ENCODE data around the gene NDFIP1.
"Not testable (repeated sequence)": the region's sequence is repeated elsewhere in the genome, so short reads cannot be mapped to it uniquely, and the experiment has no call there.

NDFIP1 gene

GRCh38 chr5:142183561-142183960 lies 75.0 kb downstream of the NDFIP1 start:
- Histone ChIP-seq H3K27ac (ENCODE audit: low read depth in 2 of 2, low read length in 2 of 2) (no peak overlapping the region), H3K27me3 (ENCODE audit: control insufficient read depth in 2 of 2, insufficient read depth in 2 of 2, low read length in 2 of 2) (no peaks in the 10 kb centered on the region), H3K9ac (ENCODE audit: low read depth in 1 of 2, low read length in 2 of 2) (no peak overlapping the region), H3K36me3 (ENCODE audit: control insufficient read depth in 2 of 2, insufficient read depth in 2 of 2, low read length in 2 of 2) (no peaks in the 10 kb centered on the region), H3K4me3 (ENCODE audit: low read length in 2 of 2) (no peak overlapping the region), H3K9me3 (ENCODE audit: control insufficient read depth in 2 of 2, low read length in 2 of 2) (no peaks in the 10 kb centered on the region), H3K4me1 (ENCODE audit: control insufficient read depth in 2 of 2, insufficient read depth in 2 of 2, low read length in 2 of 2) (peaks cover 5 to 14% of the 10 kb centered on the region in 2 donors)

- Histone ChIP-seq H3K36me3 (ENCODE audit: control insufficient read depth in 2 of 2, insufficient read depth in 2 of 2, low read length in 2 of 2) (no peaks in the 10 kb centered on the region), H3K27me3 (ENCODE audit: control insufficient read depth in 2 of 2, insufficient read depth in 2 of 2, low read length in 2 of 2) (no peaks in the 10 kb centered on the region), H3K4me3 (ENCODE audit: low read length in 2 of 2) (no peak overlapping the region), H3K9ac (ENCODE audit: low read depth in 1 of 2, low read length in 2 of 2) (no peak overlapping the region), H3K9me3 (ENCODE audit: control insufficient read depth in 2 of 2, low read length in 2 of 2) (no peaks in the 10 kb centered on the region), H3K4me1 (ENCODE audit: control insufficient read depth in 2 of 2, insufficient read depth in 2 of 2, low read length in 2 of 2) (peaks cover 2 to 14% of the 10 kb centered on the region in 2 donors), H3K27ac (ENCODE audit: low read depth in 2 of 2, low read length in 2 of 2) (no peak overlapping the region)
Observed at GRCh38 chr5:142184988-142185387, 76.4 kb downstream of the NDFIP1 start.

- Histone ChIP-seq H3K27ac (ENCODE audit: low read depth in 2 of 2, low read length in 2 of 2) (peak overlapping the region in 1 of 2 donors; percentile 34), H3K4me3 (ENCODE audit: low read length in 2 of 2) (no peak overlapping the region), H3K9me3 (ENCODE audit: control insufficient read depth in 2 of 2, low read length in 2 of 2) (no peaks in the 10 kb centered on the region)
Observed at GRCh38 chr5:142186514-142186856, 77.9 kb downstream of the NDFIP1 start.

GRCh38 chr5:142186857-142187594 lies 78.4 kb downstream of the NDFIP1 start:
- H3K9ac ChIP-seq (ENCODE audit: low read depth in 1 of 2, low read length in 2 of 2) = no peak overlapping the region
- H3K27me3 ChIP-seq (ENCODE audit: control insufficient read depth in 2 of 2, insufficient read depth in 2 of 2, low read length in 2 of 2) = no peaks in the 10 kb centered on the region
- peak overlapping the region; percentile 34 to 38 for H3K27ac ChIP-seq (ENCODE audit: low read depth in 2 of 2, low read length in 2 of 2)
- H3K4me1 ChIP-seq (ENCODE audit: control insufficient read depth in 2 of 2, insufficient read depth in 2 of 2, low read length in 2 of 2) = peaks cover 2 to 14% of the 10 kb centered on the region in 2 donors
- no peaks in the 10 kb centered on the region for H3K36me3 ChIP-seq (ENCODE audit: control insufficient read depth in 2 of 2, insufficient read depth in 2 of 2, low read length in 2 of 2)
- H3K4me3 ChIP-seq (ENCODE audit: low read length in 2 of 2) = no peak overlapping the region
- H3K9me3 ChIP-seq (ENCODE audit: control insufficient read depth in 2 of 2, low read length in 2 of 2) = no peaks in the 10 kb centered on the region

More at GRCh38 chr5:142186514-142186856, 77.9 kb downstream of the NDFIP1 start:
- no peaks in the 10 kb centered on the region for H3K27me3 ChIP-seq (ENCODE audit: control insufficient read depth in 2 of 2, insufficient read depth in 2 of 2, low read length in 2 of 2)
- H3K9ac ChIP-seq (ENCODE audit: low read depth in 1 of 2, low read length in 2 of 2) = no peak overlapping the region
- no peaks in the 10 kb centered on the region for H3K36me3 ChIP-seq (ENCODE audit: control insufficient read depth in 2 of 2, insufficient read depth in 2 of 2, low read length in 2 of 2)
- peaks cover 2 to 14% of the 10 kb centered on the region in 2 donors for H3K4me1 ChIP-seq (ENCODE audit: control insufficient read depth in 2 of 2, insufficient read depth in 2 of 2, low read length in 2 of 2)

GRCh38 chr5:142188691-142189090 lies 80.1 kb downstream of the NDFIP1 start:
- not testable (repeated sequence) for H3K27ac ChIP-seq (ENCODE audit: low read depth in 2 of 2, low read length in 2 of 2); H3K27me3 ChIP-seq (ENCODE audit: control insufficient read depth in 2 of 2, insufficient read depth in 2 of 2, low read length in 2 of 2); H3K36me3 ChIP-seq (ENCODE audit: control insufficient read depth in 2 of 2, insufficient read depth in 2 of 2, low read length in 2 of 2); H3K9ac ChIP-seq (ENCODE audit: low read depth in 1 of 2, low read length in 2 of 2); H3K4me3 ChIP-seq (ENCODE audit: low read length in 2 of 2); H3K9me3 ChIP-seq (ENCODE audit: control insufficient read depth in 2 of 2, low read length in 2 of 2)
- H3K4me1 ChIP-seq (ENCODE audit: control insufficient read depth in 2 of 2, insufficient read depth in 2 of 2, low read length in 2 of 2) = peaks cover 2 to 18% of the 10 kb centered on the region in 2 donors

- Histone ChIP-seq H3K36me3 (ENCODE audit: control insufficient read depth in 2 of 2, insufficient read depth in 2 of 2, low read length in 2 of 2) (no peaks in the 10 kb centered on the region), H3K27ac (ENCODE audit: low read depth in 2 of 2, low read length in 2 of 2) (no peak overlapping the region), H3K9ac (ENCODE audit: low read depth in 1 of 2, low read length in 2 of 2) (no peak overlapping the region), H3K9me3 (ENCODE audit: control insufficient read depth in 2 of 2, low read length in 2 of 2) (no peaks in the 10 kb centered on the region), H3K4me1 (ENCODE audit: control insufficient read depth in 2 of 2, insufficient read depth in 2 of 2, low read length in 2 of 2) (peaks cover 2 to 18% of the 10 kb centered on the region in 2 donors), H3K4me3 (ENCODE audit: low read length in 2 of 2) (no peak overlapping the region), H3K27me3 (ENCODE audit: control insufficient read depth in 2 of 2, insufficient read depth in 2 of 2, low read length in 2 of 2) (no peaks in the 10 kb centered on the region)
Observed at GRCh38 chr5:142189813-142190212, 81.2 kb downstream of the NDFIP1 start.

- H3K4me1 ChIP-seq (ENCODE audit: control insufficient read depth in 2 of 2, insufficient read depth in 2 of 2, low read length in 2 of 2) = peaks cover 2 to 8% of the 10 kb centered on the region in 2 donors
- H3K27ac ChIP-seq (ENCODE audit: low read depth in 2 of 2, low read length in 2 of 2) = no peak overlapping the region
- no peak overlapping the region for H3K9ac ChIP-seq (ENCODE audit: low read depth in 1 of 2, low read length in 2 of 2)
- H3K36me3 ChIP-seq (ENCODE audit: control insufficient read depth in 2 of 2, insufficient read depth in 2 of 2, low read length in 2 of 2) = no peaks in the 10 kb centered on the region
- H3K4me3 ChIP-seq (ENCODE audit: low read length in 2 of 2) = no peak overlapping the region
- H3K27me3 ChIP-seq (ENCODE audit: control insufficient read depth in 2 of 2, insufficient read depth in 2 of 2, low read length in 2 of 2) = no peaks in the 10 kb centered on the region
- no peaks in the 10 kb centered on the region for H3K9me3 ChIP-seq (ENCODE audit: control insufficient read depth in 2 of 2, low read length in 2 of 2)
Observed at GRCh38 chr5:142191776-142192175, 83.2 kb downstream of the NDFIP1 start.

- Histone ChIP-seq H3K9me3 (ENCODE audit: control insufficient read depth in 2 of 2, low read length in 2 of 2) (no peaks in the 10 kb centered on the region), H3K36me3 (ENCODE audit: control insufficient read depth in 2 of 2, insufficient read depth in 2 of 2, low read length in 2 of 2) (no peaks in the 10 kb centered on the region), H3K27me3 (ENCODE audit: control insufficient read depth in 2 of 2, insufficient read depth in 2 of 2, low read length in 2 of 2) (no peaks in the 10 kb centered on the region), H3K4me1 (ENCODE audit: control insufficient read depth in 2 of 2, insufficient read depth in 2 of 2, low read length in 2 of 2) (peaks cover 0 to 3% of the 10 kb centered on the region in 2 donors), H3K27ac (ENCODE audit: low read depth in 2 of 2, low read length in 2 of 2) (no peak overlapping the region), H3K4me3 (ENCODE audit: low read length in 2 of 2) (no peak overlapping the region), H3K9ac (ENCODE audit: low read depth in 1 of 2, low read length in 2 of 2) (no peak overlapping the region)
Observed at GRCh38 chr5:142192286-142193113, 83.9 kb downstream of the NDFIP1 start.

GRCh38 chr5:142193114-142193428 lies 84.5 kb downstream of the NDFIP1 start:
- H3K36me3 ChIP-seq (ENCODE audit: control insufficient read depth in 2 of 2, insufficient read depth in 2 of 2, low read length in 2 of 2) = no peaks in the 10 kb centered on the region
- no peaks in the 10 kb centered on the region for H3K27me3 ChIP-seq (ENCODE audit: control insufficient read depth in 2 of 2, insufficient read depth in 2 of 2, low read length in 2 of 2)
- H3K9me3 ChIP-seq (ENCODE audit: control insufficient read depth in 2 of 2, low read length in 2 of 2) = no peaks in the 10 kb centered on the region
- no peak overlapping the region for H3K27ac ChIP-seq (ENCODE audit: low read depth in 2 of 2, low read length in 2 of 2)
- H3K4me1 ChIP-seq (ENCODE audit: control insufficient read depth in 2 of 2, insufficient read depth in 2 of 2, low read length in 2 of 2) = peaks cover 0 to 3% of the 10 kb centered on the region in 2 donors
- H3K9ac ChIP-seq (ENCODE audit: low read depth in 1 of 2, low read length in 2 of 2) = no peak overlapping the region
- no peak overlapping the region for H3K4me3 ChIP-seq (ENCODE audit: low read length in 2 of 2)

- no peaks in the 10 kb centered on the region for H3K27me3 ChIP-seq (ENCODE audit: control insufficient read depth in 2 of 2, insufficient read depth in 2 of 2, low read length in 2 of 2)
- H3K36me3 ChIP-seq (ENCODE audit: control insufficient read depth in 2 of 2, insufficient read depth in 2 of 2, low read length in 2 of 2) = no peaks in the 10 kb centered on the region
- no peak overlapping the region for H3K4me3 ChIP-seq (ENCODE audit: low read length in 2 of 2)
- peaks cover 0 to 3% of the 10 kb centered on the region in 2 donors for H3K4me1 ChIP-seq (ENCODE audit: control insufficient read depth in 2 of 2, insufficient read depth in 2 of 2, low read length in 2 of 2)
- H3K9me3 ChIP-seq (ENCODE audit: control insufficient read depth in 2 of 2, low read length in 2 of 2) = no peaks in the 10 kb centered on the region
- no peak overlapping the region for H3K9ac ChIP-seq (ENCODE audit: low read depth in 1 of 2, low read length in 2 of 2)
- H3K27ac ChIP-seq (ENCODE audit: low read depth in 2 of 2, low read length in 2 of 2) = no peak overlapping the region
Observed at GRCh38 chr5:142197098-142197497, 88.5 kb downstream of the NDFIP1 start.
